Activated T-helper 1 cell treated with anti-CD3 and anti-CD28 coated beads, Interleukin-12 subunit alpha, Interleukin-12 subunit beta, Interleukin-2, Interleukin-4 antibody, amounts not matched to agents 30 ng/mL and 10 ng/mL and 1 ng/mL, durations not matched to agents 14 hours and 24 hours and 36 hours (primary cell): Measurements from ENCODE around the gene NLRC5. TPM values are rescaled to one million over a fixed set of nuclear protein-coding genes. Genes with fewer than 3 reads are reported as not detected.

ENCODE experiments used
- DNase-seq: peaks from one replicate; pipeline ENCODE4 v3.0.0; 2021; ENCODE audit warnings: low spot score
- H3K27ac Mint-ChIP-seq: one replicate; pipeline ENCODE4 v1.8.0; 2021; ENCODE audit warnings: mild to moderate bottlenecking, mixed read lengths
- H3K27me3 Mint-ChIP-seq: one replicate; pipeline ENCODE4 v1.8.0; 2022; ENCODE audit warnings: mild to moderate bottlenecking, moderate library complexity, mixed read lengths; ENCODE audit not compliant: insufficient read depth
- H3K36me3 Mint-ChIP-seq: one replicate; pipeline ENCODE4 v1.8.0; 2021; ENCODE audit warnings: low read depth, mixed read lengths
- H3K4me1 Mint-ChIP-seq: one replicate; pipeline ENCODE4 v1.8.0; 2021; ENCODE audit warnings: low read depth, mixed read lengths
- H3K4me3 Mint-ChIP-seq: one replicate; pipeline ENCODE4 v1.8.0; 2021; ENCODE audit warnings: mild to moderate bottlenecking, moderate library complexity, mixed read lengths
- H3K9me3 Mint-ChIP-seq: one replicate; pipeline ENCODE4 v1.8.0; 2021; ENCODE audit warnings: mixed read lengths
- intact Hi-C: fragments of 100-400 bp; cut with micrococcal nuclease; formaldehyde crosslinking; loops from one replicate; pipeline ENCODE4 v1.15.1; 2024
- total RNA-seq: library from RNA; stranded (reverse); gene quantifications from 2 replicates; pipeline ENCODE4 v1.2.3, GENCODE V29; 2022

The NLRC5 gene
- total RNA-seq, 1 donor from 2014 or later: 175 TPM

DNA sequence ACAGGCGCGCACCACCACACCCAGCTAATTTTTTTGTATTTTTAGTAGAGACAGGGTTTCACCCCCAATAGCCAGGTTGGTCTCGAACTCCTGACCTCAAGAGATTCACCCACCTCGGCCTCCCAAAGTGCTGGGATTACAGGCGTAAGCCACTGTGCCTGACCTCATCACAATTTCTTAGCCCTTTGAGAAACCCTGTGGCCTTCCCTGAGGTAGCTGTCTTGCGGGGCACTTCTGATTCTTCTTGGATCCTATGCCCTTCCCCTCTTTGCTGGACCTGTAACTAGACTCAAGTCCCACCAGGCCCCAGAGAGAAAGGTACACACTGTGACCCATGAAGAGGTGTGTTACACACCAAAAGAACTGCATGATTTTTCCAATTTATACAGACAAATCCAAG, 41.1 kb upstream of the NLRC5 start:
- Mint-ChIP-seq H3K36me3 (peaks cover 29% of the 10 kb centered on the region), H3K9me3 (no peaks in the 10 kb centered on the region), H3K4me1 (peaks cover 48% of the 10 kb centered on the region), H3K27ac (peak overlapping the region; percentile 61), H3K27me3 (no peaks in the 10 kb centered on the region), H3K4me3 (no peak overlapping the region)
- intact Hi-C loops: no loop called here
- DNase-seq: no peak

DNA sequence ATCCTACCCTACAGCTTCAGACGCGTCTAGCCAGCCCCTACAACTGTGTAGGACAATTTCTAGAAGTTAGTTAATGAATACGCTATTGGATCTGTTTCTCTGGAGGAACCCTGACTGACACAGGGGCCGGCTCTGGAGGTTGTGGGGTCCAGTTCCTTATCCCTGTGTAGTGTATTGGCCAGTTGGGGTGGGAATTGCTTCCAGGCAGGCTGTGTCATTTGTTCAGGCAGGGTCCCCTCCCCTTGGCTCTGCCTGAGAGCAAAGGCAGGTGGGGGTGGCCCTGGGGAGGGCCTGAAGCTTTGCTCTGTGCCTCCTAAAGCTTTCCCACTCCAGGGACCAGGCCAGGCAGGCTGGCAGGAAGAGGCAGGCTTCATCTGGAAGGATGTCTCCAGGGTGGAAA, 39.3 kb upstream of the NLRC5 start:
- DNase-seq: no peak
- intact Hi-C loops: loop anchor here (5.0 kb wide), 2 partner anchors 53 to 158 kb away; no protein-coding TSS in a partner anchor
- no peak overlapping the region for H3K4me3 Mint-ChIP-seq
- H3K27ac Mint-ChIP-seq: no peak overlapping the region
- peaks cover 11% of the 10 kb centered on the region for H3K36me3 Mint-ChIP-seq
- no peaks in the 10 kb centered on the region for H3K27me3 Mint-ChIP-seq
- peaks cover 30% of the 10 kb centered on the region for H3K4me1 Mint-ChIP-seq
- no peaks in the 10 kb centered on the region for H3K9me3 Mint-ChIP-seq

- H3K9me3 Mint-ChIP-seq: no peaks in the 10 kb centered on the region
- H3K4me1 Mint-ChIP-seq: peaks cover 26% of the 10 kb centered on the region
- DNase-seq: no peak
- no peaks in the 10 kb centered on the region for H3K27me3 Mint-ChIP-seq
- H3K36me3 Mint-ChIP-seq: peaks cover 11% of the 10 kb centered on the region
- intact Hi-C loops: loop anchor here (5.0 kb wide), 2 partner anchors 53 to 158 kb away; no protein-coding TSS in a partner anchor
- peak overlapping the region; percentile 65 for H3K27ac Mint-ChIP-seq
- no peak overlapping the region for H3K4me3 Mint-ChIP-seq
Measured at GRCh38 chr16:56950455-56950854, 38.9 kb upstream of the NLRC5 start.

- intact Hi-C loops: loop anchor here (1.0 to 5.0 kb wide), 3 partner anchors 54 to 159 kb away; no protein-coding TSS in a partner anchor
- peak overlapping the region; percentile 65 for H3K27ac Mint-ChIP-seq
- peak; percentile 32 for DNase-seq
- H3K4me3 Mint-ChIP-seq: no peak overlapping the region
- no peaks in the 10 kb centered on the region for H3K9me3 Mint-ChIP-seq
- peaks cover 9% of the 10 kb centered on the region for H3K36me3 Mint-ChIP-seq
- H3K27me3 Mint-ChIP-seq: no peaks in the 10 kb centered on the region
- peaks cover 26% of the 10 kb centered on the region for H3K4me1 Mint-ChIP-seq
Measured at GRCh38 chr16:56950881-56951771, 38.2 kb upstream of the NLRC5 start.

GRCh38 chr16:56953006-56953405, 36.4 kb upstream of the NLRC5 start:
- H3K4me1 Mint-ChIP-seq: peaks cover 18% of the 10 kb centered on the region
- no peaks in the 10 kb centered on the region for H3K9me3 Mint-ChIP-seq
- peaks cover 4% of the 10 kb centered on the region for H3K36me3 Mint-ChIP-seq
- H3K4me3 Mint-ChIP-seq: no peak overlapping the region
- intact Hi-C loops: loop anchor here (5.0 kb wide), 2 partner anchors 56 to 161 kb away; no protein-coding TSS in a partner anchor
- no peak overlapping the region for H3K27ac Mint-ChIP-seq
- no peak for DNase-seq
- H3K27me3 Mint-ChIP-seq: no peaks in the 10 kb centered on the region

- DNase-seq: no peak
- Mint-ChIP-seq H3K36me3 (no peaks in the 10 kb centered on the region), H3K4me3 (no peak overlapping the region), H3K27me3 (peaks cover 7% of the 10 kb centered on the region), H3K9me3 (no peaks in the 10 kb centered on the region), H3K4me1 (peaks cover 5% of the 10 kb centered on the region), H3K27ac (no peak overlapping the region)
- intact Hi-C loops: no loop called here
Measured at GRCh38 chr16:56956076-56956475, 33.3 kb upstream of the NLRC5 start.

DNA sequence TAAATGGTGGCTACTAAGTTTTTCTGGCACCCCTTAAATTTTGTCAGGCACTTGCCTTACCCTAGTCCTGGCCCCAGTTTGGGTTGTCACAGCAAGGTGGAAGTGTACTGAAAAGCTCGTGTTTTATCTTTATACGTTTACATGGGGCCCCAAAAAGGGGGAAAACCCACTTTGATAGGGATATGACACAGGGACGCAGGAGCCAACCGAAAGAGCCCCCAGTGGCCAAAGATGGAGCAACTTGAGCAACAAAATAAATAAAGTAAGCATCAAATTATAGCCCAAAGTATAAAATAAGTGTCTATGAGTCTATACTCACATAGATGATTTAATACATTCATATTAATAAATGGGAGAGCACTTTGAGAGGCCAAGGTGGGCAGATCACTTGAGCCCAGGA, 32.6 kb upstream of the NLRC5 start:
- intact Hi-C loops: no loop called here
- Mint-ChIP-seq H3K4me1 (no peaks in the 10 kb centered on the region), H3K9me3 (no peaks in the 10 kb centered on the region), H3K4me3 (no peak overlapping the region), H3K27me3 (peaks cover 7% of the 10 kb centered on the region), H3K36me3 (no peaks in the 10 kb centered on the region), H3K27ac (no peak overlapping the region)
- no peak for DNase-seq

GRCh38 chr16:56960681-56961281, 28.6 kb upstream of the NLRC5 start:
- Mint-ChIP-seq H3K4me3 (no peak overlapping the region), H3K27ac (no peak overlapping the region), H3K36me3 (no peaks in the 10 kb centered on the region), H3K4me1 (peaks cover 16% of the 10 kb centered on the region), H3K9me3 (no peaks in the 10 kb centered on the region), H3K27me3 (peaks cover 7% of the 10 kb centered on the region)
- intact Hi-C loops: no loop called here
- no peak for DNase-seq

GRCh38 chr16:56961386-56961785, 28.0 kb upstream of the NLRC5 start:
- no peak for DNase-seq
- Mint-ChIP-seq H3K27me3 (peaks cover 7% of the 10 kb centered on the region), H3K36me3 (no peaks in the 10 kb centered on the region), H3K4me1 (peaks cover 22% of the 10 kb centered on the region), H3K9me3 (no peaks in the 10 kb centered on the region), H3K4me3 (no peak overlapping the region), H3K27ac (no peak overlapping the region)
- intact Hi-C loops: no loop called here

- no peak within 1 kb of the TSS for H3K27ac Mint-ChIP-seq
Measured at GRCh38 chr16:56961851-56962281, 27.5 kb upstream of the NLRC5 start, which contains the start of gene CETP. Gene CETP, plus strand, starts transcription at chr16:56961950. Its CDS starts 30 bp downstream, at chr16:56961980.

GRCh38 chr16:56964243-56965148, 24.9 kb upstream of the NLRC5 start:
- peaks cover 1% of the 10 kb centered on the region for H3K27me3 Mint-ChIP-seq

More at GRCh38 chr16:56961851-56962281, 27.5 kb upstream of the NLRC5 start, which contains the start of gene CETP:
- peaks cover 7% of the 10 kb centered on the region for H3K27me3 Mint-ChIP-seq
- intact Hi-C loops: no loop called here
- no peaks in the 10 kb centered on the region for H3K36me3 Mint-ChIP-seq
- peaks cover 23% of the 10 kb centered on the region for H3K4me1 Mint-ChIP-seq
- no peak within 1 kb of the TSS for H3K4me3 Mint-ChIP-seq
- H3K9me3 Mint-ChIP-seq: no peaks in the 10 kb centered on the region
- no peak for DNase-seq

More at GRCh38 chr16:56964243-56965148, 24.9 kb upstream of the NLRC5 start:
- no peaks in the 10 kb centered on the region for H3K36me3 Mint-ChIP-seq
- H3K27ac Mint-ChIP-seq: peak overlapping the region; percentile 59
- H3K4me1 Mint-ChIP-seq: peaks cover 23% of the 10 kb centered on the region
- peak; percentile 89 for DNase-seq
- no peaks in the 10 kb centered on the region for H3K9me3 Mint-ChIP-seq
- intact Hi-C loops: loop anchor here (1.0 kb wide), 2 partner anchors 77 to 204 kb away; no protein-coding TSS in a partner anchor
- no peak overlapping the region for H3K4me3 Mint-ChIP-seq
